HUDEP-2 (cell line): ENCODE data around the gene RABGAP1L.
"Not testable (repeated sequence)": the region's sequence is repeated elsewhere in the genome, so short reads cannot be mapped to it uniquely, and the experiment has no call there.

Experiments used
- DNase-seq, 76 experiments: peaks; one replicate each; lab custom pipeline; 2025; ENCODE audit not compliant: unreplicated experiment in 76 of 76; lab: John Stamatoyannopoulos, UW

Gene RABGAP1L

GRCh38 chr1:174286042-174286441, 126.7 kb downstream of the RABGAP1L start:
- no peak for DNase-seq

- peak in 3 of 76 experiments; percentile 5 to 28 (median 13) for DNase-seq
These were observed 130.5 kb downstream of the RABGAP1L start for GRCh38 chr1:174289644-174290310.

- DNase-seq = no peak
These were observed 131.7 kb downstream of the RABGAP1L start for GRCh38 chr1:174291059-174291458.

- no peak for DNase-seq
These were observed 137.0 kb downstream of the RABGAP1L start for GRCh38 chr1:174296309-174296708.

DNA sequence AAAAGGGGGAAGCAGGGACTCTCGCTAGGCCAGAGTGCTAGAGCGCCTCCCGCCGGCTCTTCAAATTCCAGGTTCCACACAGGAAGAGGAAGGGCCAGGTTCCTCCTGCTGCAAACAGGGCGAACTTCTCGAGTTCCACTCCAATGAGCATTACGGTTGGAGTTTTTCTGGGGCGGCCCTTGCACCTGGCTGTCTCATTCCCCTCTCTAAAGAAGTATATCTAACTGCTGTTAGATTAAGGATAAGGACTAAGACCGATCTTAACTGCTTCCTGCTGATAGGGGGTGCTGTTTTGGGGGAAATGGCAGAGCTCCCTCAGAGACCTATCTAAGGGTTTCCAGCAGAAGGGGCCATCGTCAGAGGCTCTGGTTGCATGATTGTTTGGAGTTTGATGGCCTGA, 138.0 kb downstream of the RABGAP1L start:
- DNase-seq = no peak

GRCh38 chr1:174301295-174302077, 142.2 kb downstream of the RABGAP1L start:
- DNase-seq = peak in 2 of 76 experiments; percentile 0 to 2

GRCh38 chr1:174308604-174309003, 149.3 kb downstream of the RABGAP1L start:
- no peak for DNase-seq

DNA sequence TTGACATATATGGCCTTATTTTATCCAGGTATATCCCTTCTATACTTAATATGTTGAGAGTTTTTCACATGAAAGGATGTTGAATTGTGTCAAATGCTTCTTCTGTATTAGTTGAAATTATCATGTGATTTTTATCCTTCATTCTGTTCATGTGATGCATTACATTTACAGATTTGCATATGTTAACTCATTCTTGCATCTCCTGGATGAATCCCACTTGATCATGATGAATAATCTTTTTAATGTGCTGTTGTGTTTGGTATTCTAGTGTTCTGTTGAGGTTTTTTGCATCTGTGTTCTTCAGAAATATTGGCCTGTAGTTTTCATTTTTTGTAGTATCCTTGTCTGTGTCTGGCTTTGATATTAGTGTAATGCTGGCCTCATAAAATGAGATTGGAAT, 150.2 kb downstream of the RABGAP1L start:
- no peak for DNase-seq

DNA sequence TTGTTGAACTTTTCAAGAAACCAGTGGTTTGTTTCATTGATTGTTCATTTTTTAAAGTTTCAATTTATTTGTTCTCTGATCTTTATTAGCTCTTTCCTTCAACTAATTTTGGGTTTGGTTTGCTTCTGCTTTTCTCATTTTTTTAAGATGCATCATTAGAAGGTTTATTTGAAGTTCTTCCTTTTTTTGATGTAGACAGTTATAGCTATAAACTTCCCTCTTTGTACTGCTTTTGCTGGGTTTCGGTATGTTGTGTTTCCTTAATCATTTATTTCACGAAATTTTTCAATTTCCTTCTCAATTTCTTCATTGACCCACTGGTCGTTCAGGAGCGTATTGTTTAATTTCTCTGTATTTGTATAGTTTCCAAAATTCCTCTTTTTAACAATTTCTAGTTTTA, 155.1 kb downstream of the RABGAP1L start:
- no peak for DNase-seq

- no peak for DNase-seq
These were observed 155.9 kb downstream of the RABGAP1L start for GRCh38 chr1:174315239-174315638.

- DNase-seq = not testable (repeated sequence)
These were observed 161.6 kb downstream of the RABGAP1L start for GRCh38 chr1:174320897-174321296.

GRCh38 chr1:174322202-174322862, 163.0 kb downstream of the RABGAP1L start:
- no peak for DNase-seq

GRCh38 chr1:174324493-174324892, 165.2 kb downstream of the RABGAP1L start:
- DNase-seq = no peak

DNA sequence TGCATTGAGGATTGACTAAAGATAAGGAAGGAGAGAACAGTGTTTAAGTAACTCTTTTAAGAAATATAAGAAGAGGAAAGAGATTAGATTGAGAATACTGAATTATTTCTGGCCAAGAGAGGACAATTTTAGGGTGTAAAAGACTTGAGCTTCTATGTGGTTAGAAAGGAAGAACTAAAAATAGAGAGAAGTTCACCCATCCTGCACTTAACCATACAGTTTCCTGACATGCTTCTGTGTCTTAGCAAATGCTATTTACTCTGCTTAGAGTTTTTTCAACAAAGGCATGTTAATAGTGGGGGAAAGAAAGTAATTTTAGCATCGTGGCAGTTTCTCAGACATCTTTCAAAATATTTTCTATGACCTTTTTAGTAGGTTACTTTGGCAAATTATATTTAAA, 165.6 kb downstream of the RABGAP1L start:
- no peak for DNase-seq

DNA sequence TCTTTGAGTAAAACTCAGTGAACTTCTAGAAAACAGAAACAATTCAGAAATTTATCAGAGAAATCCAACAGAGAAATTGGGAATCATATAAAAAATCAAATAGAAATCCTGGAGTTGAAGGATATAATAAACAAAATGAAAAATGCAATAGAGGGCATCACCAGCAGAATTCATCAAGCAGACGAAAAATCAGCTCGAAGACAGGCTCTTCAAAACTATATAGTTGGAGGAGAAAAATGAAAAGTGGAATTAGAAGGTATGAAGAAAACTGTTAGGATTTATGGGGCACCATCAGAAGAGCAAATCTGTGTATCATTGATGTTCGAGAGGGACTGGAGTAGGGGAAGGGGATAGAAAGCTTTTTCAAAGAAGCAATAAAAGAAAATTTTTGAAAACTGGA, 167.0 kb downstream of the RABGAP1L start:
- DNase-seq = no peak

DNA sequence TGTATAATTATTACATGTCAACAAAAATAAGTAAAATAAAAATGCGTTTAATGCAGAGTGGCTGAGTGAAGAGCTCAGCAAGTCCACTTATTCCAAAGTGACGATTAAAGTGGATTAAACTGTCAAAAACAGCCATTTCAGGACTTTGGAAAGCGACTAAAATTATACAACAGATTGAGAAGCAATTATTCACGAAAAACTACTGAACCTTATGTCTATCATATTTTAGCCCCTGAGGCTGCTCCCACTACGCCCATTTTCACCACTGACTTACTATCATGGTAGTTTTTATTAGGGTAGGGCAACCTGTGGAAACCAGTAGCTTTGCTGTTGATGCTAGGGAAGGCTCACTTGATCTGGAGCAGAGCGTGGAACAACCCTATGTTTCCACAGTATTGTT, 174.1 kb downstream of the RABGAP1L start:
- DNase-seq = no peak

DNA sequence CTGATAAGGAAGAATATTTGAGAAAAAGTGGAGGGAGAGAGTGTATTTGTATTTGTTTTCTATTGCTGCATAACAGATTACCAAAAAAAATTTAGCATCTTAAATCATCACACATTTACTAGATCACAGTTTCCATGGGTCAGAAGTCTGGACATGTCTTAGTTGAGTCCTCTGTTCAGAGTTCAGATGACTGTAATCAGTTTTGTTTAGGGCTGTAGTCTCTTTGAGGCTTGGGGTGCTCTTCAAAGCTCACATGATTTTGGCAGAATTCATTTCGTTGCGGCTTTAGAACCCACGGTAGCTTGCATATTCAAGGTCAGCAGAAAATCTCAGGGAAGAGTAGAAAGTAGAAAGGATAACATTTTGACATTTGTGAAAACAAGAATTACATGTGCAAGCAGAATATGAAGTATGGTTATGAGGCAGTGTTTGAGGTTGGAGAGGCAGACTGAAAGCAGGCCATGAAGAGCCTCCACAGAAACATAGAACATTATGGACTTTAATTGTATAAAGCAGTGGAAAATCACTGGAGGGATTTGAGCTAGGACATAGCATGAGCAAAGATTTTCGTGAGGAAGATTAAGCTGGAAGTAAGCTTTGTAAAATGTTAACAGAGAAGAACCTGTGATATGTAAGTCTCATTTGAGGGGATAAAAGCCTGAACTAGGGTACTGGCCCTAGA, 177.8 kb downstream of the RABGAP1L start:
- no peak for DNase-seq

- DNase-seq = not testable (repeated sequence)
These were observed 181.1 kb downstream of the RABGAP1L start for GRCh38 chr1:174340404-174340803.

- no peak for DNase-seq
These were observed 184.8 kb downstream of the RABGAP1L start for GRCh38 chr1:174344162-174344561.

DNA sequence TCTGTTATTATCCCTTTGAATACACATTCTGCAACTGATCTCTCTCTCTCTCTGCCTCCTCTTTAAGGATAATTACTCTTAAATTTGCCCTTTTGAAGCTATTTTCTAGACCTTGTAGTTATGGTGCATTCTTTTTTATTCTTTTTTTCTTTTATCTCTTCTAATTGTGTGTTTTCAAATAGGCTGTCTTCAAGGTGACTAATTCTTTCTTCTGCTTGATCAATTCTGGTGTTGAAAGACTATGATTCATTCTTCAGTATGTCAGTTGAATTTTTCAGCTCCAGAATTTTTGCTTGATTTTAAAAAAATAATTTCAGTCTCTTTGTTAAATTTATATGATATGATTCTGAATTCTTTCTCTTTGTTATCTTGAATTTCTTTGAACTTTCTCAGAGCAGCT, 192.8 kb downstream of the RABGAP1L start:
- DNase-seq = no peak
